NCI-H1105 (cell line): ENCODE measurements around the gene ATXN1.

Experiments
- DNase-seq: peaks from one replicate; lab custom pipeline; 2025; lab: John Stamatoyannopoulos, UW

ATXN1 gene

GRCh38 chr6:16305246-16305725, 456.0 kb downstream of the ATXN1 start:
- DNase-seq: no peak

GRCh38 chr6:16302721-16303552, 458.3 kb downstream of the ATXN1 start:
- DNase-seq: no peak

DNA sequence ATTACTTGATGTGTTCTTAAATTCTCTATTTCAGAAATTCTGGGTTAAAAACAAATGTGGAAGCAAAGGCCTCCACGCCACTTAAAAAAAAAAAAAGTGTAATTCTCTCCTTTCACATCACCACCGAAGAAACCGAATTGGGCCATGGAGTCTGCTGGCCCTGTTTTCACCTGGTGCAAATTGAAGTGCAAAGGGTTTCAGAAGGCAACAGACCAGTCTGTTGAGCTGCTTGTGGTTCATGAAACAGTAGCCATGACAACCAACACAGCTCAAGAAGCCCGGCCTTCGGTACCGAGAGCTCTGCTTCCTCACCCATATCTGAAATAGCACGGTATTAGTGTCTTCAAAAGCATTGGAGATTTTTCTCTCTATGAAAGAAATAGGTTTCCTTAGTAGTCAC, 459.7 kb downstream of the ATXN1 start:
- no peak for DNase-seq

- no peak for DNase-seq
These were observed 461.4 kb downstream of the ATXN1 start for GRCh38 chr6:16299861-16300260.

GRCh38 chr6:16296061-16296670, 465.1 kb downstream of the ATXN1 start:
- no peak for DNase-seq

DNA sequence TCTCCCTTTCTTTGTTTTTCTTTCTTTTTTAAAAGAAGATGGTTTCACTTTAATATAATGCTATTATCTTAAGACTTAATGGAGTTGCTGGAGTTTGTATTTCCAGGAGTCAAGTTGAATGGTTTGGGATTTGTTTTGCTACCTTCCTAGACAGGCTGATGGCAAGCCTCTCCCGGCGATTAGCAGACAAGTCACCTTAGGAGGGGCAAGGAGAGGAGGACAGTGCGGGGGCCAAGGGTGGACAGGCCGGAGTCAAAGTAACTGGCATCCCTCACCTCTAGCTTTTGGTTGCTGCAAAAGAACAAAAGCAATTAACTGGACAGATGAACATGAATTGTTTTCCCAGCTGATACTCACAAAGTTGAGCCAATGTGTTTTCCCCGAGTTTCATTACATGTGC, 465.8 kb downstream of the ATXN1 start:
- DNase-seq: no peak

GRCh38 chr6:16295060-16295459, 466.2 kb downstream of the ATXN1 start:
- DNase-seq: no peak

DNA sequence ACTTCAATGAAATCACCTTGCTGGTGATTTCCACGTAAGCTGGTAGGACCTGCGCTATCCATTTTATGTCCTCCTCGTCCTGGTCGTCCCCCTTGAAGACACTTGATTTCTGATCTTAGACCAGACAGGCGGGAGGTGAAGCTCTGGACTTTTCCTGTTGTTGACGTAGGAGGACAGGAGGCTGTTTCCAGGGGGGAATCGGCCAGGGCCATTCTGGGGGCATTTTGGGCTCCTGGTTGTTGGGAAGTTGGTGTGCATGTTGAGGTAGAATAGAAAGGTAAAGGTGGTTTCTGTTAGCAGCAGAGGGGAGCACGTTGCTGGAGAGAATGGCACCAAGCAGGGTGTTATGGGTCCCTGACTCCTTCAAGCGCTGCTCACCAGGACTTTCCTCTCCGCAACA, 466.9 kb downstream of the ATXN1 start:
- DNase-seq: no peak

GRCh38 chr6:16292942-16293341, 468.3 kb downstream of the ATXN1 start:
- no peak for DNase-seq

GRCh38 chr6:16292432-16292831, 468.8 kb downstream of the ATXN1 start:
- DNase-seq: no peak

- no peak for DNase-seq
These were observed 469.5 kb downstream of the ATXN1 start for GRCh38 chr6:16291739-16292138.

- DNase-seq: no peak
These were observed 473.1 kb downstream of the ATXN1 start for GRCh38 chr6:16288163-16288562.

DNA sequence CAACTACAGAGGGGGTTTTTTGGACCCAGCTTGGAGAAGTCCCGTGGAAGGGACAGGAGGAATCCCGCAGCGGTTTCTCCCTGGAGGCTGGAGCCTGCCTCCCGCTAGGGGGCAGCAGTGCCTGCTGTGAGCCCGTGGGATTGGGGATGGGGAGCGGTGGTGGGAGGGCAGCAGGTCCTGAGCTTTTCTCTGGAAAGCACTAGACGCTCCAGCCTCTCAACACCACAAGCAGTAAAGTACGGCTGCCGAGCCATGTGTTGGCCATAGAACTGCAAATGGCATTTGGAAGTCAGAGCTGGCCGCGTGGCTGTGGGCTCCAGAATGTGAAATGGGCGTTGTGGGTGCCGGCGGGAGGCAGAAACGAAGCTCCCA, 475.1 kb downstream of the ATXN1 start:
- no peak for DNase-seq

DNA sequence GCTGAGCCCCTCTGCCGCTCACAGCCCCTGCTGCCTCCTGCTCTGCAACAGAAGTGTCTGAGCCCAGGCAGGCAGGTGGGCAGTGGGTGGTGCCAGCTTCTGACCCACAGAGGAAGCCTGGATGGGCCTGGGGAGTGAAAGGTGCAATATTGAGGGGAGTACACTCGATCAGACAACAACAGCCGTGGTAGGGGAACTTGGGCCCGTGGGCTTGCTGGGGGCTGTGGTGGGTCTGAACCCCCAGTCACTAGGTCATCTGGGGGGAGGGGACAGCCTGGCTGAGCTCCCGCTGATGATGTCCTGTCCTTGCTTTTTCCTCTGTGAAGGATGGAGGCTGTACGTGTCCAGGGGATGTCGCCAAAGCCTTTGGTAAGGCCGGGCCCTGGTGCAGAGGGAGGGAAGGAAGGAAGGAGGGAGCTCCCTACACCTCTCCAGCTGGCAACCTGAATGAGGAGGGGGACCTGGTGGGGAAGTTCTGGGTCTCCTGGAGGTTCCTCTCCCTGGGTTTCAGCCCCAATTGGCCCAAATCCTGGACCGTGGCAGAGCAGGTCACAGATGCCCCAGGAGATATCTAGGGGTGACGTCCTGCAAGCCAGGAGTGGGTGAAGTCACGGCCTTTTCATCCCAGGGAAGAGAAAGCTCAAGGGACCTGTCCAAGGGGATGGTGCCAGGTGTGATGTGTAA, 475.7 kb downstream of the ATXN1 start:
- DNase-seq: no peak

GRCh38 chr6:16284472-16284871, 476.8 kb downstream of the ATXN1 start:
- no peak for DNase-seq

DNA sequence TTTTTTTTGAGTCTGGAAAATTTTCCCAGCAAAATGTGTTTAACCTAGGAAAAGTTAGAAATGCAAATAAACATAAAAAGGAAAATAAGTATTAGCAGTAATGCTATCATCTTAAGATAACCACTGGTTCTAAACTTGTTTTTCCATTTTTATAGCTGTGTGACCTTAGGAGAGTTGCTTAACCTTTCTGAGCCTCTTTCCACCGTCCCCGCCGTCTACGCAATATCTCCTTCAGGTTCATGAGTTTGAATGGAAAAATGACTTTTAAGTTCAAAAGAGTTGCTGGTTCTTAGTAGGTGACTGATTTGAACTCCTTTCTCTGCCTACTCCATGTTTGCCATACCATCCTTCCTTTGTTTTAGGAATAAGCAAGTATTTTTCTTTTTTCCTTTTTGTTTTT, 478.9 kb downstream of the ATXN1 start:
- no peak for DNase-seq

DNA sequence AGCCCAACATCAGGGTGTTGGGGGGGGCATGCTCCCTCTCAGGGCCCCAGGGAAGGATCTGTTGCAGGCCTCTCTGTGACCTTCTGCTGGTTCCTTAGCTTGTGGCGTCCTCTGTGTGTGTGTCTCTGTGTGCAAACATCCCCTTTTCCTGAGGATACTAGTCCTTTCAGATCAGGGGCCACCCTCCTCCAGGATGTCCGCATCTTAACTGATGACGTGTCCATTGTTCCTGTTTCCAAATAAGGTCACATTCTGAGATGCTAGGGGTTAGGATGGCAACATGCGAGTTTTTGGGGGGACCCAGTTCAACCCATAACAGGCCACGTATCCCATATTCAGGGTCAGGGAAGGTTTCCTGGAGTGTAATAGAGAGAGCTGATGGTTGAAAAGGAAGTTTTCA, 482.0 kb downstream of the ATXN1 start:
- DNase-seq: no peak

GRCh38 chr6:16278750-16279149, 482.5 kb downstream of the ATXN1 start:
- no peak for DNase-seq

DNA sequence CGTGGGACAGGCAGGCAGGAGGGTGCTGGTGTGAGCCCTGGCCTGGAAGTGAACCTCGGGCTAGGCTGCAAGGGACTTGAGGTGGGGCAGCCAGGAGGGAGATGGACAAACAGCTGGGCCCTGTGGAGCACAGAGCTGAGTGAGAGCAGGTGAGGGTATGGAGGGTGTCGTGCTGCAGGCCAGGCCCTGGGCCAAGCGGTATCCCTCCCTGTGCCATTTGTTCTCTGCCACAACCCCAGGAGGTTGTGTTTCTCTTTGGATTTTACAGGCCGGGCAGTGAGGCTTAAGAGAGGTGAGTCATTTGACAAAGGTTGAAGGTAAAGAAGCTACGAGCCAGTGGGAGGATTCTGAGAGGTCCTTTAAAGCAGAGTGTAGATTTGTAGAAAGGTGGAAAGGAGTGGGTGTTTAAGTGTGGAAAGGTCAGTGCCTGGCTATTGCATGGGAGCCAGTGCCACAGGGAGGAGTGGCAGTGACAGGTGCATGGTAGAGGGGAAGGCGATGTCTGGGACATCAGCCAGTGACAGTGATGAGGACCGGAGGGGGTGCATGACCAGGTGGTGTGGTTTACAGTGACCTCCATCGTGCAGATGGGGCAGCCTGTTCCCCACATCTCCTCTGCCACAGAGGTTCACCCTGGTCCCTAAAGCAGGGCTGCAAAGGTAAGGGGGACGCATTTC, 483.1 kb downstream of the ATXN1 start:
- DNase-seq: no peak

DNA sequence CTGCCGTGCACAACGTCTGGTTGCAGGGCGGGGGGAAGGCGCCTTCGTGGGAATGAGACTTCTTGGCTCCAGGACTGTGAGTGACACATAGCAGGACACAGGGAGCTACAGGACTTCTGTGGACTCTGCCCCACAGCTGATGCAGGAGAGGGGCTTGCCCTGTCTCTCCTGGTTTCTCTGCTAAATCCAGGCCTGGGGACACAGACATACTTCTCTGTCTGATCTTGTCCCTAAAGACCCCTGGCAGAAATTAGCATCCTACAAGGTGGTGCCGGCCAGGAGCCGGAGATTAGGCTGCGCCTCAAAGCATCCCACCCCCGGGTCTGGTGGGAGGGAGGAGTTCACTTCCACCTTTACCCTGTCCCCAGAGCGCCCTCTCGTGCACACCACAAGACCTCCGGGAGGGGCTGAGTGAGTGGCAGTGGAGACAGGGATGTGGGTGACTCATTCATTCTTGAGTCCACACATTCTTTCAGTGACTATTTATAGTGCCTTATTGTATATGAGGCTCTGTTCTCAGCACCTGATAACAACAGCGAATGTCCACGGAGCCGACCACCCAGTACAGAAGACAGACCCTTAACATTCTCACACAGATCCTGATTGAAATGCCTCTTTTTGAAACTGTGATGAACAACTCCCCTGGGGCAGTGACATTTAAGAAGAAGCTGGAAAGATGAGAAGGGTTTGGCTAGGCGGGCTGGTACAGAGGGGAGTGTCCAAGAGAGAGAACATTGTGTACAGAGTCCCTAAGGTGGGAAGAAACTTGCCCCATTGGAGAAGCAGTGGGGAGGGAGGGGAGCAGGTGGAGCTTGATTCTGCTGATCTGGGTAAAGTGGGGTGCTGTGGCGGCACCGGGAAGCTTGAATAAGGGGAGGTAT, 483.9 kb downstream of the ATXN1 start:
- no peak for DNase-seq

DNA sequence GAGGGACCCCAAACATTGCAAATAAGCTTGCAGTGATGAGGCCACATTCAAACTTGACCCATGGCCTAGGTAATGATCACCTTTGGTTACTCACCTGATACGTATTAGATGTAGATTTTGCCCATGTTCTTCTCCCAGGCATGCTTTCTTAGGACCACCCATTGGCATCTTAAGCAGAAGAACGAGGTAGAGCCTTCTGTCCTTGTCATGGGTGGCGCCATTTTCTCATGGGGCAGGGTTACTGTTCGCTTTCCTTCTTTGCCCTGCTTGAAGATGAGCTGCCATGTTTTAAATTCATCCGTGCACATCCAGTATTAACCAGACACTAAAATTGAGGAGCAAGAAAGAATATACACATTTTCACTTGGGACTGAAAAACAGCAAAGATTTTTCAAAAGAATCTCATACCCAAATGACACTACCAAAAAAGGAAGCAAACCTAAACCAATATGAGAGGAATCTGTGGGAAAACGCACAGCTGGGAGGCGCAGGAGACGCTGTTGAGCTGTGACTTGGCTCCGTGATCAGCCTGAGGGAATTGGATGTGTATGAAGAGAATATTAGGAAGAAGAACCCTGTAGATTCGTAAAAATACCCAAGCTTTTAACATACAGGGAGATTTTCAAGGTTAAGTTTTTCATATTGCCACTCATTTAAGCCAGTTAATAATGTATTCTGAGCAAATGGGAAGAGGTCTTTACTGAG, 486.2 kb downstream of the ATXN1 start:
- DNase-seq: no peak
